ENCODE results near the gene HOXA3. TPM values are rescaled to one million over a fixed set of nuclear protein-coding genes. Genes with fewer than 3 reads are reported as not detected.

Gene HOXA3
- total and polyA plus RNA-seq, 3 experiments from 2014 or later, result not detected

DNA sequence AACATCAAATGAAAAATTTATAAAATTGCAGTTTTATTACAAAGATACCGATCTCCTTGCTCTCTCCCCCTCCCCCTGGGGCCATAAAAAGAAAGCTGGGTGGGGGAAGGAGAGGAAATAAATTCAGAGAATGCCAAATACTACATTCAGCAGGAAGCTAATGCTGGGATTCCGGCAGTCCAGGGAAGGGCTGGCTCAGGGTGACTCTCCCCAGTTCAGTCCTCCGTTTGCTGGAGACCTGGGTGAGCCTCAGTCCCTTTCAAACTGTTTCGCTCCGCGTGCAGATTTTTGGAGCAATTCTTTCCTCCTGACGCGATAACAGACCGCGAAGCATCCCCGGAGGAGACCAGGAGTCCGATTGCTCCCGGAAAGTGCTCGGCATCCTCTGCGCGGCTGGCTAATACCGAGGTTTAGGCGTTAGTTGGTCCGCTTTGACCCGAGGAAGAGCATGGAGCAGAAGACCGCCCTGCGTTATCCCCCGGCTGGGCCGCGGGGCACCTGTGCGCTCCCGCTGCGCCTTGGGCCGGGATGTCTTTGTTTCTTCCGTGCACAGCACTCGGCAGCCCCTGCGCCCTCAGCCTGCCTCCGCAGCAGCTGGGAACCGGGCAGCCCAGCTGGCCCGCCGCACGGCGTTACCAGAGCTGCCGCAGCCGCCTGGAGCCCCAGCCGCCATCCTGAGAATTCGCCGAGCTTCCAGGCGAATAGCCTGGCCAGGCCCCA lies 46.0 kb downstream of the HOXA3 start:
- no peak for DNase-seq
- Histone ChIP-seq H3K27me3 (ENCODE audit: insufficient read depth, low read length, poor library complexity, severe bottlenecking) (peaks cover 33% of the 10 kb centered on the region), H3K4me3 (ENCODE audit: low read length) (no peak overlapping the region), H3K36me3 (ENCODE audit: insufficient read depth, low read length) (no peaks in the 10 kb centered on the region), H3K4me1 (ENCODE audit: insufficient read depth, low read length) (peaks cover 10% of the 10 kb centered on the region), H3K27ac (ENCODE audit: low read depth, low read length) (no peak overlapping the region), H3K9me3 (ENCODE audit: low read length) (no peaks in the 10 kb centered on the region)
- CTCF ChIA-PET, result no interaction called here
- Mint-ChIP-seq H3K4me1 (peaks cover 20 to 22% (median 21%) of the 10 kb centered on the region in 3 donors), H3K27me3 (peaks cover 32 to 48% of the 10 kb centered on the region in 2 donors), H3K36me3 (peaks cover 0 to 4% (median 3%) of the 10 kb centered on the region in 3 donors), H3K4me3 (no peak overlapping the region), H3K9me3 (no peaks in the 10 kb centered on the region), H3K27ac (no peak overlapping the region)
- POLR2A ChIA-PET, result no interaction called here

DNA sequence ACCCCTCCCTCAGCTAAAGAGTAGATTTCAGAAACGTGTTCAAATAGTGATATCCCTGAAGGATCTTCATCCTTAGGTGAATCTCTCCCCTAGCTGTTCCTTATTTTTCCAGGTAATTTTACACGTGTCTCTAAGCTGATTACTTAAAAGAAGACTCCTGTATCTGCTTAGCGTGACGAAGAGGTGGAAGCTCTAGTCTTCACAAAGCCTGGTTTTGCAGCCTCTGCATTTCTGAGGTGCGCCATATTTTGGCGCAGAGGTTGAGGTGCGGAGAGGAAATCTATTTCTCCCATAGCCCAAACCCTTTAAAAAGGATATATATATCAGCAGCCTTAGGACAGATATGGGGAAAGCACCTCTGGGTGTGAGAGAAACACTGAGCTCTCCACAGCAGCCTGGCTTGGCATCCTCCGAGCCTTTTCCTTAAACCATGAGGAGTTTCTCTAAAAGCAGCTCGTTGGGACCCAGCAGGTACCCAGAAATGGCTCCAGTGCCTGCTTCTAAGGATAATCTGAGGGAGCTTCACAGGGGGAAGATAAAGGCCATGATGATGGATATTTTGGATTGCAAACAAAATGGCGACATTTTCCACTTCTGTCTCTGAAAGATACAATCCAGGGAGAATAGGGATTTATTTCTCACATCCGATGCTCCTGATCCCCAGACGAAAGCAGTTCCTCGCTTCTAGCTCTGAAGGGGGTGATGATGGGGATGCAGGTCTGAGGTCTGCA lies 46.9 kb downstream of the HOXA3 start:
- no peaks in the 10 kb centered on the region for H3K9me3 Mint-ChIP-seq
- H3K36me3 Mint-ChIP-seq, result peaks cover 2 to 12% (median 10%) of the 10 kb centered on the region in 3 donors
- Histone ChIP-seq H3K9me3 (ENCODE audit: low read length) (no peaks in the 10 kb centered on the region), H3K27me3 (ENCODE audit: insufficient read depth, low read length, poor library complexity, severe bottlenecking) (peaks cover 33% of the 10 kb centered on the region), H3K36me3 (ENCODE audit: insufficient read depth, low read length) (no peaks in the 10 kb centered on the region), H3K27ac (ENCODE audit: low read depth, low read length) (no peak overlapping the region), H3K4me1 (ENCODE audit: insufficient read depth, low read length) (peaks cover 10% of the 10 kb centered on the region), H3K4me3 (ENCODE audit: low read length) (no peak overlapping the region)
- CTCF ChIA-PET, result interaction anchor here (1.1 kb wide), 1 partner anchor 9 kb away, joined by 4 read pairs; no protein-coding TSS in a partner anchor
- no peak overlapping the region for H3K4me3 Mint-ChIP-seq
- DNase-seq, result no peak
- no peak overlapping the region for H3K27ac Mint-ChIP-seq
- POLR2A ChIA-PET, result no interaction called here
- H3K27me3 Mint-ChIP-seq, result peaks cover 38 to 57% of the 10 kb centered on the region in 2 donors
- H3K4me1 Mint-ChIP-seq, result peaks cover 20 to 22% (median 21%) of the 10 kb centered on the region in 3 donors

DNA sequence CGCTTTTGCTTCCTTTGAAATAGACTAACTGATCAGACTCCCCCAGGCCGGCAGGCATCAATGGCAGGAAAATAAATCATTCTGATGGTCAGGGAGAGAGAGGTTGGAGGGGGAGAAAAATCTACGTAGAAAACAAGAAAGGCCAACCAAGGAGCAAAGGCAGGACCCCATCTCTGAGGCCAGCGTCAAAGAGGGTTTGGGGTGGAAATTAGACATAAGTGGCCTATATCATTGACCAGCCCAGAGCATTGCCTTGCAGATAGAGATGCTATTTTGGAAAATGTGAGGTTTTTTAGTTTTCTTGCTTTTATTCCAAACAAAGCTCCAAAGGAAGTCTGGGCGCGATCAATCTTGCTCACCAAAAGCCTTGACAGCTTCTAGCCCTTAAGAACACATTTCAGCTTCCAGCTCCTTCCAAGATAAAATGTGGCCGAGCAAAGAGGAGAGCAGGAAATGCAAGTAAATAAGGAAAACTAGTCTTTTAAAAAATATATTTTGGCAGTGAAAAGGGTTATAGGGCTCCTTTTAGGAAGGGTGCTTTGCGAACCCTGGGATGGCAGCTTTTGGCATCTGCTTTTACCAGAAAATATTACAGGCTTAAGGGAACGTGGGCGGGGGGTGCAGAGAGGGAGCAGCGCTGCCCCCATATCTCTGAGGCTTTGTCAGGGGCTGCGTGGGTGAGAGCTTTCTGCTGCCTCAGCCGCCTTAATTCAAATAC lies 47.9 kb downstream of the HOXA3 start:
- H3K27me3 Mint-ChIP-seq, result peaks cover 38 to 66% of the 10 kb centered on the region in 2 donors
- H3K9me3 Mint-ChIP-seq, result no peaks in the 10 kb centered on the region
- CTCF ChIA-PET, result interaction anchor here (1.1 kb wide), 1 partner anchor 8 kb away, joined by 4 read pairs; no protein-coding TSS in a partner anchor
- POLR2A ChIA-PET, result no interaction called here
- no peak for DNase-seq
- no peak overlapping the region for H3K27ac Mint-ChIP-seq
- peaks cover 38% of the 10 kb centered on the region for H3K27me3 ChIP-seq (ENCODE audit: insufficient read depth, low read length, poor library complexity, severe bottlenecking)
- peaks cover 20 to 23% (median 22%) of the 10 kb centered on the region in 3 donors for H3K4me1 Mint-ChIP-seq
- H3K4me3 Mint-ChIP-seq, result no peak overlapping the region
- H3K4me3 ChIP-seq (ENCODE audit: low read length), result no peak overlapping the region
- no peaks in the 10 kb centered on the region for H3K36me3 ChIP-seq (ENCODE audit: insufficient read depth, low read length)
- no peak overlapping the region for H3K27ac ChIP-seq (ENCODE audit: low read depth, low read length)
- peaks cover 9 to 16% (median 15%) of the 10 kb centered on the region in 3 donors for H3K36me3 Mint-ChIP-seq
- H3K9me3 ChIP-seq (ENCODE audit: low read length), result no peaks in the 10 kb centered on the region
- H3K4me1 ChIP-seq (ENCODE audit: insufficient read depth, low read length), result peaks cover 10% of the 10 kb centered on the region

DNA sequence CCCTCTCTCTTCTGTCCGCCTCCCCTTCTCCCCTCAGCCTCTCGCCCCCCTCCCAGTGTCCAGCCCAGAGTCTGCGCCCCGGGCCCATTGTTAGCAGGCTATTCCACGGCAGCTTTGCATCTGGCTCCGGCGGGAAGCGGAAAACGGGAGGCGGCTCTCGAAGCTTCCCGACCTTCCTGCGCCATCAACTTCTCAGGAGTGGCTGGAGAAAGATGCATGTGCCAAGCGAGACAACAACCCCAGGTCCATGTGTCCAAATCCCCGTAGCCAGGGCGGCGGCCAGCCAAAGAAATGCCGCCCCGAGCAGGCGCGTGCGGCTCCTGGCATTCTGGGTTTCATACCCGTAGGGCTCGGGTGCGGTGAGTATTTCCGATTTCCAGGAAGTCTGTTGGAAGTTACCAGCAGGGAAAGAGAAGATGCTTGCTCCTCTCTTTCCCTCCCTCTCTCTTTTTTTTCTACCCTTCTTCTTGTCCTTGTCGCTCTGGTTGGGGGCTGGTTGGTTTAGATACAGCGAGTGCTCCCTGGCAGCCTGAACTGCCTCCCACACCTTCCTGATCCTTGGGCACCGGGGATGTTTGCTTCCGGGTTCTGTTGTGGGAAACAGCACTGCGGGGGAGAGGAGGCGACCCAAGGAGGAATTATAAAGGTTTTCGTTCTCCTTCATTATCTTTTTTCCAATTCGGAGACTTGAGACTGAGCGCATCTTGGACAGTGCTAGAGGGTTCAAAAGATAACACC lies 48.7 kb downstream of the HOXA3 start:
- Mint-ChIP-seq H3K9me3 (no peaks in the 10 kb centered on the region), H3K27ac (peak overlapping the region in 1 of 8 donors; percentile 49), H3K4me3 (peak overlapping the region in 2 of 7 donors; percentile 20 to 27), H3K4me1 (peaks cover 20 to 27% (median 23%) of the 10 kb centered on the region in 3 donors), H3K36me3 (peaks cover 9 to 23% (median 15%) of the 10 kb centered on the region in 3 donors), H3K27me3 (peaks cover 38 to 74% of the 10 kb centered on the region in 2 donors)
- H3K9me3 ChIP-seq (ENCODE audit: low read length), result no peaks in the 10 kb centered on the region
- no peak overlapping the region for H3K27ac ChIP-seq (ENCODE audit: low read depth, low read length)
- ChIA-PET POLR2A (no interaction called here), CTCF (no interaction called here)
- no peaks in the 10 kb centered on the region for H3K36me3 ChIP-seq (ENCODE audit: insufficient read depth, low read length)
- H3K27me3 ChIP-seq (ENCODE audit: insufficient read depth, low read length, poor library complexity, severe bottlenecking), result peaks cover 38% of the 10 kb centered on the region
- DNase-seq, result no peak
- H3K4me1 ChIP-seq (ENCODE audit: insufficient read depth, low read length), result peaks cover 10% of the 10 kb centered on the region
- no peak overlapping the region for H3K4me3 ChIP-seq (ENCODE audit: low read length)

DNA sequence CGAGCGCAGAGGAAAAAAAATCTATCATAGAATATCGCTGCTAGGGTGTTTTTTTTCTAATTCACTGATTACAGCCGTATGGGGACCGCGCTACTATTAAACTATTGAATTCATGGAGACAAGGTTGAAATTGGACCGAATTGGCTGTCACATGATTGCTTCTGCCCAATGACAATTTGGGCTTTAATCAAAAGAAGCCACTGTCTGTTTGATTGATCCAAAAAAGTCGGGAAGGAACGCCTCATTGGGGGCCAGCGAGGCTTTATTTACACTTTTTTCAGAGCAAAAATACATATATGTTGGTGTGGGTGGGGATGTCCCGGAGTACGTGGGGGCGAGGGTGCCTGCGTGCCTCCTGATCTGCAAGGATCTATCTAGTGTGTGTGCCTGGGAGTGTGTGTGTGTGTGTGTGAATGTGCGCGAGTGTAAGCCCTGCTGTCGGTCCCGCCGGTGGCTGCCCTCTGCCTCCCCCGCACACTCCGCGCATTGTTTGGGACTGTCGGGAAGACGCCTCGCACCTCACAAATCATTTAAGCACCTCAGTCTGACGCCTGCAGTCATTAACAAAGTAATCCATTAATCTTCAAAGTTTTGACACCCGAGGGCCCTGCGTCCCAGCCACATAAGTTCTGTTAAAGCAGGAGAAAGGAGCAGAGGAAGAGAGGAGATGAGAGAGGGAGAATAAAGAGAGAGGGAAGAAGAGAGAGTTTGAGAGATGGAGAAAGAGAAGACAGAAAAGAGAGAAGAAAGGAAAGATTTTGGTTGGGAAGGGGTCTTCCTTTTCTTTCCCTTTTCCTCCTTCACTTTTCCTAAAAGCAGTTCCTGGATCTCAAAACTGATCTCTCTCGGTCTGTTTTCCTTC lies 49.6 kb downstream of the HOXA3 start, which contains the start of gene HOXA2:
HOXA2 (minus strand) TSS at position 103 of the 862 bp plus-strand sequence. CDS start 183 bp downstream, outside the sequence.
- Mint-ChIP-seq H3K27me3 (peaks cover 38 to 77% of the 10 kb centered on the region in 2 donors), H3K27ac (peak within 1 kb of the TSS in 2 of 8 donors; percentile 40 to 67), H3K4me3 (peak within 1 kb of the TSS; percentile 32 to 84 (median 52)), H3K9me3 (no peaks in the 10 kb centered on the region), H3K4me1 (peaks cover 24 to 33% (median 25%) of the 10 kb centered on the region in 3 donors), H3K36me3 (peaks cover 9 to 23% (median 15%) of the 10 kb centered on the region in 3 donors)
- POLR2A ChIA-PET, result no interaction called here
- CTCF ChIA-PET, result no interaction called here
- H3K27ac ChIP-seq (ENCODE audit: low read depth, low read length), result no peak within 1 kb of the TSS
- H3K4me3 ChIP-seq (ENCODE audit: low read length), result no peak within 1 kb of the TSS
- H3K9me3 ChIP-seq (ENCODE audit: low read length), result no peaks in the 10 kb centered on the region
- peaks cover 12% of the 10 kb centered on the region for H3K4me1 ChIP-seq (ENCODE audit: insufficient read depth, low read length)
- no peaks in the 10 kb centered on the region for H3K36me3 ChIP-seq (ENCODE audit: insufficient read depth, low read length)
- no peak for DNase-seq
- H3K27me3 ChIP-seq (ENCODE audit: insufficient read depth, low read length, poor library complexity, severe bottlenecking), result peaks cover 38% of the 10 kb centered on the region

DNA sequence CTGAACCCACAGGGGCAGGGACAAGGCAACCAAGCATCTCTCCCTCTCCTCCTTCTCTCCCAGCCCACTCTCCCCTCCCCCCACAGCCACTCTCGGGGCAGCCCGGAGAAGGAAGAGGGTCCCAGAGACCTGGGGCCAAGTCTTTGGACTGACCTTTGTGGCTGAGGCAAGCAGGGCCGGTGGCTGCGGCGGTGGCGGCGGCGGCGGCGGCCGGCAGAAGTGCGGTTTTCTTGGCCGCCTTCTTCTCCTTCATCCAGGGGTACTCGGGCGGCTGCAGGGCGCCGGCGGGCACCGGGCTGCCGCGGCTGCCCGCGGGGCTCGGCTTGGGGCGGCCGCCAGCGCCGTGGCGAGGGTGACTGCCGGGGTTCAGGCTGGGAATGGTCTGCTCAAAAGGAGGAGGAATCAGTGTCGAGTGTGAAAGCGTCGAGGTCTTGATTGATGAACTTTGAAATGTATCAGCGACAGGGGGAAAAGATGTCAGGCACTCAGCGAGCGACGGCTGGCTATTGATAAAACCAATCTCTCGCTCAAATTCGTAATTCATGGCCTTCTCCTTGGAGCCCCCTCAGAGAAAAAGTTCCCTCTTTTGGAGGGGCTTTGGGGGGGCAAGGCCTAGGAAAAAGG lies 50.3 kb downstream of the HOXA3 start:
- POLR2A ChIA-PET, result no interaction called here
- Histone ChIP-seq H3K27me3 (ENCODE audit: insufficient read depth, low read length, poor library complexity, severe bottlenecking) (peaks cover 38% of the 10 kb centered on the region), H3K9me3 (ENCODE audit: low read length) (no peaks in the 10 kb centered on the region), H3K36me3 (ENCODE audit: insufficient read depth, low read length) (no peaks in the 10 kb centered on the region), H3K27ac (ENCODE audit: low read depth, low read length) (no peak overlapping the region), H3K4me3 (ENCODE audit: low read length) (no peak overlapping the region), H3K4me1 (ENCODE audit: insufficient read depth, low read length) (peaks cover 20% of the 10 kb centered on the region)
- no peak for DNase-seq
- Mint-ChIP-seq H3K9me3 (no peaks in the 10 kb centered on the region), H3K4me3 (peak overlapping the region in 6 of 7 donors; percentile 3 to 55 (median 42)), H3K27ac (no peak overlapping the region), H3K27me3 (peaks cover 41 to 74% of the 10 kb centered on the region in 2 donors), H3K36me3 (peaks cover 9 to 23% (median 15%) of the 10 kb centered on the region in 3 donors), H3K4me1 (peaks cover 32 to 41% (median 33%) of the 10 kb centered on the region in 3 donors)
- CTCF ChIA-PET, result no interaction called here

Data from CD8-positive, alpha-beta memory T cell (primary cell).